Muscle of leg (tissue), 11 donors: ENCODE results near the gene FBN1. TPM values are rescaled to one million over a fixed set of nuclear protein-coding genes. Genes with fewer than 3 reads are reported as not detected.
A peak's percentile ranks its signal among the peaks of the same experiment; 100 is the strongest.

Experiments used
- DNase-seq: peaks from one replicate; pipeline ENCODE4 v3.0.0; 2013
- H3K27ac ChIP-seq: one replicate; pipeline ENCODE4 v1.5.1; 2013; ENCODE audit warnings: mild to moderate bottlenecking, low read length, control low read depth
- H3K27me3 ChIP-seq: one replicate; pipeline ENCODE4 v1.6.1; 2013; ENCODE audit warnings: low read length; ENCODE audit not compliant: control insufficient read depth, insufficient read depth
- H3K36me3 ChIP-seq: one replicate; pipeline ENCODE4 v1.6.1; 2013; ENCODE audit warnings: low read length; ENCODE audit not compliant: control insufficient read depth, insufficient read depth
- H3K4me1 ChIP-seq: one replicate; pipeline ENCODE4 v1.6.1; 2013; ENCODE audit warnings: low read length; ENCODE audit not compliant: control insufficient read depth, insufficient read depth
- H3K4me3 ChIP-seq: one replicate; pipeline ENCODE4 v1.5.1; 2013; ENCODE audit warnings: low read length, control low read depth
- H3K9me3 ChIP-seq: replicated peaks from 2 replicates; pipeline ENCODE4 v1.6.1; 2013; ENCODE audit warnings: low read depth, low read length; ENCODE audit not compliant: control insufficient read depth
- WGBS: methylation state at CpG from one replicate; pipeline ENCODE4 v1.1.5; 2013; ENCODE audit warnings: missing lambda C conversion rate; ENCODE audit not compliant: insufficient coverage; 5-methylcytosine and 5-hydroxymethylcytosine counted together
- polyA plus RNA-seq, 8 donors: library from polyadenylated mRNA; unstranded; fragments of 120-200 nt; gene quantifications; one replicate each; pipeline versions ENCODE4 v1.2.1 to v1.2.3, GENCODE V29; 2013; ENCODE audit warnings: inconsistent platforms in 1 of 8, low replicate concordance in 1 of 8; ENCODE audit not compliant: insufficient read length in 8 of 8, insufficient read depth in 1 of 8
- total RNA-seq: library from RNA; stranded (reverse); fragments of 120-200 nt; gene quantifications from one replicate; pipeline ENCODE4 v1.2.4, GENCODE V29; 2013

The FBN1 gene
- total and polyA plus RNA-seq, 9 donors, result 137 to 392 (median 243) TPM

GRCh38 chr15:48653913-48654670 is 8.6 kb upstream of the FBN1 start:
- 61% methylated on average over 6 of the region's 9 CpGs for WGBS
- Histone ChIP-seq H3K27ac (no peak overlapping the region), H3K27me3 (no peaks in the 10 kb centered on the region), H3K4me1 (peaks cover 3% of the 10 kb centered on the region), H3K4me3 (no peak overlapping the region), H3K36me3 (no peaks in the 10 kb centered on the region), H3K9me3 (no peaks in the 10 kb centered on the region)
- no peak for DNase-seq

GRCh38 chr15:48653216-48653615 is 7.7 kb upstream of the FBN1 start:
- no peaks in the 10 kb centered on the region for H3K36me3 ChIP-seq
- 100% methylated on average over 2 of the region's 4 CpGs for WGBS
- H3K27me3 ChIP-seq, result no peaks in the 10 kb centered on the region
- no peak overlapping the region for H3K27ac ChIP-seq
- H3K4me1 ChIP-seq, result peaks cover 3% of the 10 kb centered on the region
- no peak for DNase-seq
- no peak overlapping the region for H3K4me3 ChIP-seq
- no peaks in the 10 kb centered on the region for H3K9me3 ChIP-seq

GRCh38 chr15:48652510-48653076 is 7.1 kb upstream of the FBN1 start:
- Histone ChIP-seq H3K4me3 (no peak overlapping the region), H3K36me3 (no peaks in the 10 kb centered on the region), H3K27me3 (no peaks in the 10 kb centered on the region), H3K27ac (no peak overlapping the region), H3K9me3 (no peaks in the 10 kb centered on the region), H3K4me1 (no peaks in the 10 kb centered on the region)
- DNase-seq, result peak; percentile 49
- 33% methylated on average over 1 of the region's 6 CpGs for WGBS

GRCh38 chr15:48650931-48651330 is 5.4 kb upstream of the FBN1 start:
- DNase-seq, result no peak
- H3K36me3 ChIP-seq, result no peaks in the 10 kb centered on the region
- H3K4me3 ChIP-seq, result no peak overlapping the region
- WGBS, result 73% methylated on average over 2 of the region's 2 CpGs
- no peak overlapping the region for H3K27ac ChIP-seq
- peaks cover 7% of the 10 kb centered on the region for H3K4me1 ChIP-seq
- no peaks in the 10 kb centered on the region for H3K9me3 ChIP-seq
- no peaks in the 10 kb centered on the region for H3K27me3 ChIP-seq

- DNase-seq, result no peak
- no peaks in the 10 kb centered on the region for H3K36me3 ChIP-seq
- H3K4me1 ChIP-seq, result peaks cover 12% of the 10 kb centered on the region
- H3K9me3 ChIP-seq, result no peaks in the 10 kb centered on the region
- no peak overlapping the region for H3K27ac ChIP-seq
- H3K4me3 ChIP-seq, result no peak overlapping the region
- H3K27me3 ChIP-seq, result peaks cover 5% of the 10 kb centered on the region
These were observed 2.5 kb upstream of the FBN1 start for GRCh38 chr15:48647962-48648361.

GRCh38 chr15:48646331-48646730 is 822 bp upstream of the FBN1 start:
- Histone ChIP-seq H3K27me3 (peaks cover 5% of the 10 kb centered on the region), H3K4me3 (peak overlapping the region; percentile 85), H3K9me3 (no peaks in the 10 kb centered on the region), H3K27ac (peak overlapping the region; percentile 94), H3K36me3 (peaks cover 2% of the 10 kb centered on the region), H3K4me1 (peaks cover 14% of the 10 kb centered on the region)
- WGBS, result 0% methylated on average over 4 of the region's 11 CpGs
- no peak for DNase-seq

- WGBS, result under 1% methylated on average over 76 of the region's 79 CpGs
- DNase-seq, result peak; percentile 81
- peak overlapping the region; percentile 85 for H3K4me3 ChIP-seq
- no peaks in the 10 kb centered on the region for H3K9me3 ChIP-seq
- peak overlapping the region; percentile 94 for H3K27ac ChIP-seq
- peaks cover 5% of the 10 kb centered on the region for H3K36me3 ChIP-seq
- peaks cover 5% of the 10 kb centered on the region for H3K27me3 ChIP-seq
- peaks cover 17% of the 10 kb centered on the region for H3K4me1 ChIP-seq
These were observed 517 bp downstream of the FBN1 start for GRCh38 chr15:48644827-48645557.

GRCh38 chr15:48644467-48644826 is 1.1 kb downstream of the FBN1 start:
- WGBS, result under 1% methylated on average over 26 of the region's 26 CpGs
- Histone ChIP-seq H3K27ac (peak overlapping the region; percentile 94), H3K9me3 (no peaks in the 10 kb centered on the region), H3K27me3 (peaks cover 5% of the 10 kb centered on the region), H3K4me1 (peaks cover 17% of the 10 kb centered on the region), H3K36me3 (peaks cover 5% of the 10 kb centered on the region), H3K4me3 (peak overlapping the region; percentile 85)
- peak; percentile 83 for DNase-seq

- peak; percentile 66 for DNase-seq
- Histone ChIP-seq H3K27me3 (peaks cover 5% of the 10 kb centered on the region), H3K9me3 (no peaks in the 10 kb centered on the region), H3K27ac (peak overlapping the region; percentile 94), H3K4me3 (peak overlapping the region; percentile 85), H3K36me3 (peaks cover 5% of the 10 kb centered on the region), H3K4me1 (peaks cover 17% of the 10 kb centered on the region)
- 12% methylated on average over 5 of the region's 12 CpGs for WGBS
These were observed 1.6 kb downstream of the FBN1 start for GRCh38 chr15:48643776-48644466.

GRCh38 chr15:48643206-48643605 is 2.3 kb downstream of the FBN1 start:
- H3K4me3 ChIP-seq, result peak overlapping the region; percentile 85
- no peaks in the 10 kb centered on the region for H3K9me3 ChIP-seq
- H3K4me1 ChIP-seq, result peaks cover 17% of the 10 kb centered on the region
- peaks cover 5% of the 10 kb centered on the region for H3K36me3 ChIP-seq
- 28% methylated on average over 3 of the region's 3 CpGs for WGBS
- no peak for DNase-seq
- peak overlapping the region; percentile 94 for H3K27ac ChIP-seq
- peaks cover 5% of the 10 kb centered on the region for H3K27me3 ChIP-seq
